SK-N-SH (cell line): ENCODE data around the gene ALKBH1.

Experiments
- CTCF ChIP-seq: fragments of 200-600 bp; sonication (generic); IDR thresholded peaks from 2 replicates; pipeline ENCODE4 v1.6.1; 2017; ENCODE audit warnings: antibody characterized with exemption, mild to moderate bottlenecking, moderate library complexity
- NRF1 ChIP-seq: IDR thresholded peaks from 2 replicates; pipeline ENCODE4 v1.6.1; 2012; ENCODE audit warnings: low read depth, mild to moderate bottlenecking, low read length

- TF ChIP-seq CTCF (no peak), NRF1 (no peak)
Observed at GRCh38 chr14:77642407-77642806, 65.4 kb downstream of the ALKBH1 start.
